Inferior parietal cortex (tissue), 1 donor: ENCODE results near the gene HLTF.

ENCODE experiments used
- DNase-seq: peaks from one replicate; pipeline ENCODE4 v3.0.0-alpha.2; 2016; ENCODE audit errors: extremely low spot score

The HLTF gene

DNA sequence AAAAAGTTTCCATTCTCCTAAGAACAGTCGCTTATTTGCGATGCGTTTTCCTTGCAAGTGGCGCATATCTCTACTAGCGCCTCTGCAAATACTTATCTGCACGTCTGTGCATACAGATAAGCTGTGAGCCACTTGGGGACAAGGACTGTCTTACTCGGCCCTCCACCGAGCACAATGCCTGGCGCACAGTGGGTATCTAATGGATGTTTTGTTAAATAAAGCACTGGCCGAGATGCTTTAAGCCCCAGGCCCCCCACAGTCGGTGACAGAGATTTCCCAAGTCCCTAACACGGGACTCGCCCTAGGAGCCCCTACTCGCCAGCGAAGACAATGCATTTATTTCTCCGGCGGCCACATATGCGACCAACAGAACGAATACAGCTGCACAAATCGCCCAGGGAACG is 503 bp downstream of the HLTF start:
- peak; percentile 59 for DNase-seq

- DNase-seq, result no peak
Observed at GRCh38 chr3:149081772-149082171, 4.6 kb downstream of the HLTF start.

- DNase-seq, result no peak
Observed at GRCh38 chr3:149080699-149081091, 5.6 kb downstream of the HLTF start.

DNA sequence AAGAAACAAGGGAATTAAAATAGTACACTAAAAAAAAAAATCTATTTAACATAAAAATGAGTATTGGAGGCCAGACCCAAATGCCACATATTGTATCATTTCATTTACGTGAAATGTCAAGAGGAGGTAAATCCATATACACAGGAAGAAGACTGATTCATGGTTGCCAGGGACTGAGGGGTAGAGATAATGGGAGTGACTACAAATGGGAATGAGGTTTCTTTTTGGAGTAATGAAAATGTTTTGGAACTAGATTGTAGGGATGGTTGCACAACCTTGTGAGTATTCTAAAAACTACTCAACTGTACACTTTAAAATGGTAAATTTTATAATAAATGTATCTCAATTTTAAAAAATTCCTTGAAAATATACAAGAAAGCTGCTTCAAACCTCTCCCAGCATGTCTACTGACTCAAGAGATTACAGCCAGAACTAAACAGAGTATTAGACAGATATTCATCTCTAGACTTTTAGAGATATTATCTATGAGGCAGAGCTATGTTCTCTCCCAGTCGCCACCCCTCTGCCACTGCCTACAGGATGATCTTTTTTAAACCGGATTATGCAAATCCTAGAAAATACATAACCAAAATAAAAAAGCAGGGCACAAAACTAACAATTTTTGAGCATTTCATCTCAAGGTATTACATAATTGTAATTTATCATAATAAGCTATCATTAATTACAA is 6.2 kb downstream of the HLTF start:
- DNase-seq, result no peak

- no peak for DNase-seq
Observed at GRCh38 chr3:149077628-149078027, 8.7 kb downstream of the HLTF start.

- no peak for DNase-seq
Observed at GRCh38 chr3:149067883-149068282, 18.4 kb downstream of the HLTF start.

DNA sequence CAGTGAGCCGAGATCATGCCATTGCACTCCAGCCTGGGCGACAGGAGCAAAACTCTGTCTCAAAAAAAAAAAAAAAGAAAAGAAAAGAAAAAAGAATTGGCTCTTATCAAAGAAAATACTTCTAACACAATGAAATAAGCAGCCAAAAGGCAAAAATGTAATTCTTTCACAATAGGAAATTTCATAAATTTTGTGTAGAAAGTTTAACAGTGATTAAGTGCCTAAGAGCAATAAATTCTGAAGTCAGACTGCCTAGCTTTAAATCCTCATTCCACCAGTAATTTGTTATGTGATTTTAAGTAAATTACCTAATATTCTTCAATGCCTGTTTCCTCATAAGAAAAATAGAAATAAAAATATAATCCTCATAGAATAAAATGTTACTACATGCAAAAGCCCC is 24.6 kb downstream of the HLTF start:
- no peak for DNase-seq

DNA sequence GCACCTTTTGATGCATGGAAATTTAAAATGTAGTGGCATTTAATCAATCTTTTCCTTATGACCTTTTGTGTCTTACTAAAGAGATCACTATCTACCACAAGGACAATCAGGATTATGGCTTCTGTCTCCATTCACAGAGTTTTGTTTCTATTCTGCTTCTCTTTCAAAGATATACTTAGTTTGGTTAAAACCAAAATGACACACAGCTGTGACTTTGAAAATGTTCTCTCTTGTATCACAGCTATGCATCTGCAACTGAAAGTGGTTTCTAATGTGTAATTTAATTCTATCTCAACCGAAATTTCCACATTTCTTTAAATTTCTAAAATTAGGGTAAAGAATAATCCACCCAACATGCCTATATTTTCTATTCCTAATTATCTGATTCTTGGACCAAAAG is 27.7 kb downstream of the HLTF start:
- no peak for DNase-seq

DNA sequence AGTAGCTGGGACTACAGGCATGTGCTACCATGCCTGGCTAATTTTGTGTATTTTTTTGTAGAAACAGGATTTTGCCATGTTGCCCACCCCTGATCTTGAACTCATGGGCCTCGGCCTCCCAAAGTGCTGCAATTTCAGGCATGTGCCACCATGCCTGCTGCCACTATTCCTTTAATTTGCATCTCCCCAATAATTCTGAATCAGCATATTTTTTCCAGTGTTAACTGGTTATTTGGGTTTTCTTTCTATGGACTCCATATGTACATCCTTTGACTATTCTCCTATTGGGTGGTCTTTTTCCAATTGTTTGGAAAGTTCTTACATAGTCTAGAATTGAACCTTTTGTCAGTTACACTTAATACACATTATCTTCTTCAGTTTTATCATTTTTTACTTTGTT is 28.1 kb downstream of the HLTF start:
- DNase-seq, result no peak

DNA sequence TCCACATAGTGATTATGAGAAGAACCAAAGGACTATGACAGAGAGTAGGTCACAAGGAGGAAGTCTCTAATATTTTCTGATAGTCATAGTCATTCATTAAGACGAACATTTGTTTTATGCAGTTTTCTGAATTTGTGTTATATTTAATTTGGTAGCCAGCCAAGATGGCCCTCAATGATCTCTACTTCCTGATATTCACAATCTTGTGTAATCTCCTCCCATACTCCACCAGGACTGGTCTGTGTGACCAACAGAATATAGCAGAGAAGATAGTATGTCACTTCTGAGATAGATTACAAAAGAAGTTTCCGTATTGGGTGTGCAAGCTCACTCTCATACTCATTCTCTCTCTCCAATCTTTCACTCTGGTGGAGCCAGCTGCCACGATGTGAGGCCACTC is 30.8 kb downstream of the HLTF start:
- no peak for DNase-seq

DNA sequence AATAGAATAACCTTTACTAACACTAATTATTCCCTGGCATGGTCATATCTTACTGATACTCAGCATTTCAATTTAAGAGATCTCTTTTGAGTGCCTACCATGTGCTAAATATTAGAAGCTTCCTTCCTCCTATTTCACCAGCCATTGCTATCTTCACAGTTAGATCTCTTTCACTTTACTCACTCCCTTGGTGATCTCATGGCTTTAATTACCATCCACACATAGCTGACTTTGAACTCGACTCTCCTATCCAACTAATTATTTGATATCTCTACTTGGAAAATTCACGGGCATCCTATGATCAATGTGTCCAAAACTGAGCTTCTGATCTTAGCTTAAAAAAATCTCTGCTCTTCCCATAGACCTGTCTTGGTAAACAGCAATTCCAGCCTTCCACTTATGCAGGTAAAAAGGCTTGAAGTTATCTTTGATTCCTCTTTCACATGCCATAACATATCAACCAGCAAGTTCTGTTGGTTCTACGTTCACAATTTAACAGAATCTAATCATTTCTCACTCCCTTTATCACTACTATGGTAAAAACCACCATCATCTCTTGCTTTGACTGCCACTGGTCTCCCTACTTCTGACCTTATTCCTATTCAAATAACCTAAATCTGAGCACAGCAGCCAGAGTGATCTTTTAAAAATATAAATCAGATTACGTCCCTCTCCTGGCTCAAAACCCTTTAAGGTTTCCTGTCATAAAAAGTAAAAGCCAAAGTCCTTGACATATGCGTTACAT is 41.8 kb downstream of the HLTF start:
- DNase-seq, result no peak

- DNase-seq, result no peak
Observed at GRCh38 chr3:149042789-149043386, 43.4 kb downstream of the HLTF start.

DNA sequence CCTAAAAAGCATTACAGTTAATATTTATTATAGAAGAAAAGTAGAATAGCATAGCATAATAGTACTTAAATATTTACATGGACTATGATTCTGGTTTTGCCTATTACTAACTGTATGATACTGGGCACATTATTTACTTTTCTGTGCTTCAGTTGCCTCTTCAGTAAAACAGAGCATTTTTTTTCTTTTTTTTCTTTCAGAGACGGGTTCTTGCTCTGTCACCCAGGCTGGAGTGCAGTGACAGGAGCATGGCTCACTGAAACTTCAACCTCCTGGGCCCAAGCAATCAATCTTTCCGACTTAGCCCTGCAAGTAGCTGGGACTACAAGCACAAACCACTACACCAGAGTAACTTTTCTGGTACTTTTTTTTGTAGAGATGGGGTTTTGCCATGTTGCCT is 48.0 kb downstream of the HLTF start:
- DNase-seq, result no peak

- DNase-seq, result no peak
Observed at GRCh38 chr3:149037684-149038083, 48.6 kb downstream of the HLTF start.

- no peak for DNase-seq
Observed at GRCh38 chr3:149031096-149031495, 55.2 kb downstream of the HLTF start.

GRCh38 chr3:149026718-149027117 is 59.6 kb downstream of the HLTF start:
- no peak for DNase-seq

GRCh38 chr3:149023951-149024350 is 62.4 kb downstream of the HLTF start:
- DNase-seq, result no peak

DNA sequence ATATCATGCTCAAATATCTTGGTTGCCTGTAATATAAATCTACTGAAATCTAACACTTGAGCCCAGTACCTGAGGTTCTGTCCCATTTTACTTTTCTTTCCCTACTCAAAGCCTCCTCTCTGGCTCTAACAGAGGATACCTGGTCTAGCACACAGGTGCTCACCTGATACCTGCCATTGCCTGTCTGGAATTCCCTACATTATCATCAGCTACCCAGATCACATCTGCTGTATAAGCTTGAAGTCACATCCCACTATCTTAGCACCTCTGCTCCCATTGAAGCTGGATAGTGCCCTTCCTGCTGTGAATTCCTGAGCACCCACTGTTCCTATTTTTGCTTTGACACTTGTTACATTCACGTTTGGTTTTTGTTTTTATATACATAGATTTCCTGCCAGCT is 64.5 kb downstream of the HLTF start:
- no peak for DNase-seq

GRCh38 chr3:149020839-149021252 is 65.5 kb downstream of the HLTF start:
- DNase-seq, result no peak

DNA sequence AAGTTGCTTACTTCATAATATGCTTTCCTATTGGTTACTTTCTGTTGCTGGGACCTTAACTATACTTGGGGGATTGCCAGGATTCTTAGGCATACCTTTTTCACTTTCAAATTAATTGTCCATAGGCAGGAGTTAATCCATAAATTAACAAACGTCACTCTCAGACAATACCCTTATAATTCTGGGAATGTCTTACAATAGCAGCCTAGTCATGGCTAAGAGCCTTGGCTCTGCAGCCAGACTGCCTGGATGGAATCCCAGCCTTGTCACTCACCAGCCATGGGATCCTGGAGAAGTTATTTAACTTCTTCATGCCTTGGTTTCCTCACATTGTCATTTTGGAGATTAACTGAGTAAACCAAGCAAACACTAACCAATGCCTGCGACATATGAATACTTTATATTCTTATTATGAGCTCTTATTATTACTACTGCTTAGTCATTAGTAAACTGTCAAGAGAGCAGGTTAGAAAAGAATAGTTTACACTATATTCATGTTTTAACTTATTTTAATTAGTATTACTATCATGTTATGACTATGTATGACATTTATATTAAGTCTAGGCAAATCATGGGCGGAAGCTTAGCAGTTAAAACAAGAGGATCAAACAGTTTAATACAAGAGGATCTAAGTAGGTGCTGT is 66.0 kb downstream of the HLTF start:
- no peak for DNase-seq

DNA sequence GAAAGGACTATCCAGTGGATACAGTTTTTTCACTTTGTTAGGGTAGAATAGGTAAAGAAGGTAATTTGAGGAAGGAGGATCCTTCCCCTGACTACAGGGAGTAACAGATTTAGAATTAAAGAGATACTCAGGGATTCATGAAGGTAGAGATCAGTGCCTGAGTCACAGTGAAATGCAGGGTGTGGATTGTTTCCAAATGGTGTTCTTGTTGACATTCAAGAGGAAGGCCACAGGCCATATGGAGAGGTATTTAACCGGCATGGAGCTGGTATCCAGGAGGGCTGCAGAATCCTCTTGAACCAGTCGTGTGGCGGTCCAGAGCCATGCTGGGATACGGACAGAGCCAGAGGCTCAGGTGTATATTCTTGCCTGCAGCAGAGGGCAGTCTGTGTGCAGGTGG is 66.8 kb downstream of the HLTF start:
- DNase-seq, result no peak

DNA sequence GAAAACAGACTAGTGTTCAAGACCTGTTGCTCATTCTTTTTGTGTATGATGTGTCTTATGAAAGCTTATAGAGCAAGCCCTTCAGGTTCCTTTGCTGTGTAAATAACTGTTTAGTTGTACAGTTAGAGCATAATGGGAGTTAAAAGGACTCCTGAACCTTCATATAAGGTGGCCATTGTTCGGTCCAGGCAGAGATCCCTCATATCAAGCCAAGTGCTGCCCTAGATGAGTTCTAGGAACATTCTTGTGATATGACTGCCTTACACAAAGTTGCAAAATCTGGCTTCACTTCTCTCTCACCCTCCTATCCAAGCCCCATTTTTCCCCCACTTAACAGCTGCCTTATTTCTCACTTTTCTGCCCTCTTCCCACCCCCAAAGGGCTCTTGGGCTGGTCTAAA is 68.1 kb downstream of the HLTF start:
- DNase-seq, result no peak
